Left renal cortex interstitium (tissue), 4 donors: Measurements from ENCODE around the gene PSMD13. TPM values are rescaled to one million over a fixed set of nuclear protein-coding genes. Genes with fewer than 3 reads are reported as not detected.

Experiments used
- DNase-seq, 4 donors: peaks; one replicate each; pipeline ENCODE4 v3.0.0-alpha.2; 2013; ENCODE audit warnings: low read depth in 4 of 4, low spot score in 2 of 4, missing footprints in 1 of 4
- polyA plus RNA-seq, 4 donors: library from polyadenylated mRNA; unstranded; fragments of 120-200 nt; gene quantifications; one replicate each; pipeline ENCODE4 v1.2.1, GENCODE V29; 2013; ENCODE audit not compliant: insufficient read length in 4 of 4

The PSMD13 gene
- polyA plus RNA-seq, 4 donors = 132 to 167 (median 139) TPM

- DNase-seq = no peak
Measured at GRCh38 chr11:296171-297050, 59.6 kb downstream of the PSMD13 start.

- DNase-seq = no peak
Measured at GRCh38 chr11:297051-297585, 60.3 kb downstream of the PSMD13 start.

GRCh38 chr11:297586-298405 lies 61.0 kb downstream of the PSMD13 start:
- DNase-seq = no peak

GRCh38 chr11:298406-299065 lies 61.8 kb downstream of the PSMD13 start:
- DNase-seq = no peak

GRCh38 chr11:299081-299891 lies 62.5 kb downstream of the PSMD13 start, which contains the start of gene IFITM5:
TSS of gene IFITM5 (minus strand) at chr11:299526. CDS start at chr11:299490, 36 bp downstream.
- no peak for DNase-seq

- no peak for DNase-seq
Measured at GRCh38 chr11:299951-300735, 63.4 kb downstream of the PSMD13 start.

Other genes starting within 250 kb of the PSMD13 start
- under 1 TPM in 3 of 4 donors, not detected in 1; 0.44 to 0.83 (median 0.48) TPM for gene SCGB1C1, start 43.9 kb upstream of the PSMD13 start, polyA plus RNA-seq
- gene BET1L, start 29.6 kb upstream of the PSMD13 start, polyA plus RNA-seq = 10 to 100 TPM; 43.8 to 46.2 (median 45.7) TPM
- 10 to 100 TPM; 75.7 to 94.6 (median 91.7) TPM for gene RIC8A, start 29.3 kb upstream of the PSMD13 start, polyA plus RNA-seq
- 10 to 100 TPM; 26.4 to 42.9 (median 32.8) TPM for gene SIRT3, start 634 bp upstream of the PSMD13 start, polyA plus RNA-seq
- gene NLRP6, start 41.4 kb downstream of the PSMD13 start, polyA plus RNA-seq = under 1 TPM; 0.10 to 0.71 (median 0.47) TPM
- gene PGGHG, start 52.1 kb downstream of the PSMD13 start, polyA plus RNA-seq = 10 to 100 TPM; 11.1 to 25.5 (median 23.5) TPM
- under 1 TPM in 2 of 4 donors, not detected in 2; 0.21 to 0.65 TPM for gene IFITM5, start 62.5 kb downstream of the PSMD13 start, polyA plus RNA-seq
- gene IFITM2, start 70.8 kb downstream of the PSMD13 start, polyA plus RNA-seq = 100 to 1,000 TPM; 162 to 301 (median 211) TPM
- 10 to 100 TPM; 32.6 to 43.2 (median 37.8) TPM for gene IFITM1, start 77.1 kb downstream of the PSMD13 start, polyA plus RNA-seq
- gene IFITM3, start 83.9 kb downstream of the PSMD13 start, polyA plus RNA-seq = 100 to 1,000 TPM; 301 to 603 (median 391) TPM
- gene B4GALNT4, start 132.5 kb downstream of the PSMD13 start, polyA plus RNA-seq = 10 to 100 TPM; 42.6 to 87.5 (median 82.0) TPM
- 1 to 10 TPM; 4.0 to 8.4 (median 7.2) TPM for gene PKP3, start 157.2 kb downstream of the PSMD13 start, polyA plus RNA-seq
- 10 to 100 TPM; 31.7 to 54.7 (median 48.5) TPM for gene SIGIRR, start 178.0 kb downstream of the PSMD13 start, polyA plus RNA-seq
- 10 to 100 TPM in 2 of 4 donors, 1 to 10 TPM in 2; 6.1 to 16.5 (median 12.2) TPM for gene ANO9, start 205.0 kb downstream of the PSMD13 start, polyA plus RNA-seq
- 10 to 100 TPM; 24.6 to 44.2 (median 37.2) TPM for gene PTDSS2, start 213.3 kb downstream of the PSMD13 start, polyA plus RNA-seq